SK-N-SH (cell line): Measurements from ENCODE around the gene STX1A. TPM values are rescaled to one million over a fixed set of nuclear protein-coding genes. Genes with fewer than 3 reads are reported as not detected.

Experiments
- CTCF ChIA-PET: fragments of 300-600, 350-600 bp; formaldehyde crosslinking; extraction: SDS; loops from one replicate; lab custom pipeline; 2021; lab: Yijun Ruan, JAX
- POLR2A ChIA-PET: fragments of 350-600 bp; sonication (Branson Sonifier 250); formaldehyde crosslinking; extraction: SDS; loops from one replicate; lab custom pipeline; 2020; ENCODE audit warnings: antibody characterized with exemption, inconsistent platforms; lab: Yijun Ruan, JAX
- DNase-seq: peaks from one replicate; pipeline ENCODE4 v3.0.0; 2012
- H2AFZ ChIP-seq: fragments of 200-600 bp; sonication (generic); 2 replicates; pipeline ENCODE4 v1.8.1; 2016; ENCODE audit warnings: antibody characterized with exemption, mild to moderate bottlenecking, low read depth
- H3F3A ChIP-seq: fragments of 200-600 bp; sonication (generic); replicated peaks from 2 replicates; pipeline ENCODE3; 2016; ENCODE audit warnings: antibody characterized with exemption, mild to moderate bottlenecking; ENCODE audit not compliant: insufficient read depth
- H3K27ac ChIP-seq, 2 experiments: fragments of 200-500 bp in 1 of 2; fragments of 200-600 bp in 1 of 2; sonication (Bioruptor generic) in 1 of 2; sonication (generic), shearing (Covaris generic) in 1 of 2; 2 replicates each; pipeline versions ENCODE4 v1.5.1 to v1.6.1; 2014 to 2016; ENCODE audit warnings: low read depth in 2 of 2, inconsistent platforms in 1 of 2, low read length in 1 of 2, mild to moderate bottlenecking in 1 of 2, mixed read lengths in 1 of 2
- H3K27me3 ChIP-seq: fragments of 200-600 bp; sonication (generic), shearing (Covaris generic); 2 replicates; pipeline ENCODE4 v1.6.1; 2016; ENCODE audit warnings: mixed run types; ENCODE audit not compliant: insufficient read depth
- H3K36me3 ChIP-seq, 2 experiments: fragments of 200-500 bp in 1 of 2; fragments of 200-600 bp in 1 of 2; sonication (Bioruptor generic) in 1 of 2; sonication (generic) in 1 of 2; replicated peaks in 1 of 2; 2 replicates each; pipeline versions ENCODE3 to v1.5.1; 2014 to 2016; ENCODE audit warnings: low read length in 1 of 2, mild to moderate bottlenecking in 1 of 2; ENCODE audit not compliant: insufficient read depth in 2 of 2, control insufficient read depth in 1 of 2
- H3K4me1 ChIP-seq, 2 experiments: fragments of 200-500 bp in 1 of 2; fragments of 200-600 bp in 1 of 2; sonication (Bioruptor generic) in 1 of 2; sonication (generic), shearing (Covaris generic) in 1 of 2; 2 replicates each; pipeline versions ENCODE4 v1.5.1 to v1.6.1; 2014 to 2016; ENCODE audit warnings: low read depth in 1 of 2, low read length in 1 of 2, mixed run types in 1 of 2; ENCODE audit not compliant: insufficient read depth in 2 of 2, control insufficient read depth in 1 of 2
- H3K4me2 ChIP-seq: fragments of 200-600 bp; sonication (generic), shearing (Covaris generic); 2 replicates; pipeline ENCODE4 v1.6.1; 2017; ENCODE audit warnings: mixed run types
- H3K4me3 ChIP-seq, 2 experiments: fragments of 200-500 bp in 1 of 2; fragments of 200-600 bp in 1 of 2; sonication (Bioruptor generic) in 1 of 2; sonication (generic), shearing (Covaris generic) in 1 of 2; 2 replicates each; pipeline versions ENCODE4 v1.5.1 to v1.8.1; 2014 to 2016; ENCODE audit warnings: low read depth in 2 of 2, inconsistent platforms in 1 of 2, low read length in 1 of 2, mild to moderate bottlenecking in 1 of 2, mixed read lengths in 1 of 2, moderate library complexity in 1 of 2
- H3K79me2 ChIP-seq: fragments of 200-600 bp; sonication (generic); 2 replicates; pipeline ENCODE4 v1.8.1; 2017; ENCODE audit warnings: mild to moderate bottlenecking; ENCODE audit not compliant: insufficient read depth
- H3K9ac ChIP-seq: fragments of 200-600 bp; sonication (generic); 2 replicates; pipeline ENCODE4 v1.6.1; 2017; ENCODE audit warnings: mixed run types
- H3K9me2 ChIP-seq: fragments of 200-600 bp; sonication (generic); 2 replicates; pipeline ENCODE4 v1.6.1; 2017; ENCODE audit warnings: mixed run types
- H3K9me3 ChIP-seq: fragments of 200-600 bp; sonication (generic); 2 replicates; pipeline ENCODE4 v1.6.1; 2017; ENCODE audit warnings: mixed run types, mild to moderate bottlenecking, moderate library complexity
- H4K20me1 ChIP-seq: fragments of 200-600 bp; sonication (generic); 2 replicates; pipeline ENCODE4 v1.6.1; 2017; ENCODE audit warnings: mild to moderate bottlenecking, mixed run types; ENCODE audit not compliant: insufficient read depth
- ELF1 ChIP-seq: IDR thresholded peaks from 2 replicates; pipeline ENCODE4 v1.4.0; 2012
- FOXJ3 ChIP-seq: sonication (generic); formaldehyde crosslinking; IDR thresholded peaks from 2 replicates; pipeline ENCODE4 v1.5.1; 2020; ENCODE audit warnings: mild to moderate bottlenecking, missing genetic modification reagents
- FOXM1 ChIP-seq: IDR thresholded peaks from 2 replicates; pipeline ENCODE4 v1.4.0; 2012; ENCODE audit warnings: low read depth, mild to moderate bottlenecking
- NFIC ChIP-seq: IDR thresholded peaks from 2 replicates; pipeline ENCODE4 v1.4.0; 2012; ENCODE audit warnings: borderline replicate concordance
- RAD21 ChIP-seq: IDR thresholded peaks from 2 replicates; pipeline ENCODE4 v1.6.1; 2012; ENCODE audit warnings: mild to moderate bottlenecking, low read length
- RCOR1 ChIP-seq: fragments of 150-350 bp; IDR thresholded peaks from 2 replicates; pipeline ENCODE4 v1.6.1; 2017; ENCODE audit warnings: antibody characterized with exemption, low read length
- RXRA ChIP-seq: IDR thresholded peaks from 2 replicates; pipeline ENCODE4 v1.4.0; 2012; ENCODE audit warnings: low read depth, mild to moderate bottlenecking, borderline replicate concordance
- SMC3 ChIP-seq: IDR thresholded peaks from 2 replicates; pipeline ENCODE4 v1.6.1; 2012; ENCODE audit warnings: low read depth, low read length, improper control_type of control experiment
- WGBS: methylation state at CpG from one replicate; pipeline ENCODE4 v1.1.6; 2017; ENCODE audit warnings: low lambda C conversion rate; 5-methylcytosine and 5-hydroxymethylcytosine counted together
- polyA plus RNA-seq, 3 experiments: library from polyadenylated mRNA; depleted of rRNA; stranded (reverse); fragments of >200 nt; gene quantifications; 2 replicates each; pipeline ENCODE4 v1.2.3, GENCODE V29; 2012
- small RNA-seq, 7 experiments: library from RNA; depleted of rRNA; stranded (forward); fragments of <200 nt; gene quantifications; one replicate each; pipeline ENCODE3, GENCODE V24; 2012
- TF ChIP-seq, protein P1 (sequence below): IDR thresholded peaks from 2 replicates; pipeline ENCODE4 v1.6.1; 2012; ENCODE audit warnings: mild to moderate bottlenecking, low read depth, low read length, moderate library complexity
- TF ChIP-seq, protein P2 (sequence below): fragments of 150-350 bp; IDR thresholded peaks from 2 replicates; pipeline ENCODE4 v1.6.1; 2016; ENCODE audit warnings: mild to moderate bottlenecking, low read depth, low read length
- TF ChIP-seq, protein P3 (sequence below): IDR thresholded peaks from 2 replicates; pipeline ENCODE4 v1.4.0; 2012; ENCODE audit warnings: low read depth, borderline replicate concordance

The STX1A gene
- polyA plus RNA-seq, 1 of the 3 experiments (the other 2 are of a cell fraction): 91.1 TPM

DNA sequence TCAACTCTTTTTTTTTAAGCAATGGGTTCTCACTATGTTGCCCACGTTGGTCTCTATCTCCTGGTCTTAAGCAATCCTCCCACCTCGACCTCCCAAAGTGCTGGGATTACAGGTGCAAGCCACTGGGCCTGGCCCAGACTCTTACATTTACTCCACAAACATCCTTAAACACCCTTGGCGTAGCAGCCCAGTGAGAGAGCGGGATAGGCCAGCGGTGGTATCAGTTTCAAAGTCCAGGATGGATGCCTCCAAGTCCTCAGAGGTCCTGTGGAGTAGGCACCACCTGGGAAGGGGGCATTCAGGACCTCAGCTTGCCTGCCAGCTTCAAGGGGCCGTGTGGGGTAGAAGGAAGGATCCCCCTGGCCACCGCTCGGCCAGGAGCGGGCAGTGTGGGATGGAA, 69.9 kb downstream of the STX1A start:
- H3K79me2 ChIP-seq: no peaks in the 10 kb centered on the region
- H3K9me2 ChIP-seq: no peaks in the 10 kb centered on the region
- 50% methylated on average over 9 of the region's 9 CpGs for WGBS
- no peak for TF ChIP-seq NFIC
- TF ChIP-seq ELF1: no peak
- TF ChIP-seq, protein P1, sequence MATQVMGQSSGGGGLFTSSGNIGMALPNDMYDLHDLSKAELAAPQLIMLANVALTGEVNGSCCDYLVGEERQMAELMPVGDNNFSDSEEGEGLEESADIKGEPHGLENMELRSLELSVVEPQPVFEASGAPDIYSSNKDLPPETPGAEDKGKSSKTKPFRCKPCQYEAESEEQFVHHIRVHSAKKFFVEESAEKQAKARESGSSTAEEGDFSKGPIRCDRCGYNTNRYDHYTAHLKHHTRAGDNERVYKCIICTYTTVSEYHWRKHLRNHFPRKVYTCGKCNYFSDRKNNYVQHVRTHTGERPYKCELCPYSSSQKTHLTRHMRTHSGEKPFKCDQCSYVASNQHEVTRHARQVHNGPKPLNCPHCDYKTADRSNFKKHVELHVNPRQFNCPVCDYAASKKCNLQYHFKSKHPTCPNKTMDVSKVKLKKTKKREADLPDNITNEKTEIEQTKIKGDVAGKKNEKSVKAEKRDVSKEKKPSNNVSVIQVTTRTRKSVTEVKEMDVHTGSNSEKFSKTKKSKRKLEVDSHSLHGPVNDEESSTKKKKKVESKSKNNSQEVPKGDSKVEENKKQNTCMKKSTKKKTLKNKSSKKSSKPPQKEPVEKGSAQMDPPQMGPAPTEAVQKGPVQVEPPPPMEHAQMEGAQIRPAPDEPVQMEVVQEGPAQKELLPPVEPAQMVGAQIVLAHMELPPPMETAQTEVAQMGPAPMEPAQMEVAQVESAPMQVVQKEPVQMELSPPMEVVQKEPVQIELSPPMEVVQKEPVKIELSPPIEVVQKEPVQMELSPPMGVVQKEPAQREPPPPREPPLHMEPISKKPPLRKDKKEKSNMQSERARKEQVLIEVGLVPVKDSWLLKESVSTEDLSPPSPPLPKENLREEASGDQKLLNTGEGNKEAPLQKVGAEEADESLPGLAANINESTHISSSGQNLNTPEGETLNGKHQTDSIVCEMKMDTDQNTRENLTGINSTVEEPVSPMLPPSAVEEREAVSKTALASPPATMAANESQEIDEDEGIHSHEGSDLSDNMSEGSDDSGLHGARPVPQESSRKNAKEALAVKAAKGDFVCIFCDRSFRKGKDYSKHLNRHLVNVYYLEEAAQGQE: no peak
- TF ChIP-seq SMC3: no peak
- TF ChIP-seq, protein P2, sequence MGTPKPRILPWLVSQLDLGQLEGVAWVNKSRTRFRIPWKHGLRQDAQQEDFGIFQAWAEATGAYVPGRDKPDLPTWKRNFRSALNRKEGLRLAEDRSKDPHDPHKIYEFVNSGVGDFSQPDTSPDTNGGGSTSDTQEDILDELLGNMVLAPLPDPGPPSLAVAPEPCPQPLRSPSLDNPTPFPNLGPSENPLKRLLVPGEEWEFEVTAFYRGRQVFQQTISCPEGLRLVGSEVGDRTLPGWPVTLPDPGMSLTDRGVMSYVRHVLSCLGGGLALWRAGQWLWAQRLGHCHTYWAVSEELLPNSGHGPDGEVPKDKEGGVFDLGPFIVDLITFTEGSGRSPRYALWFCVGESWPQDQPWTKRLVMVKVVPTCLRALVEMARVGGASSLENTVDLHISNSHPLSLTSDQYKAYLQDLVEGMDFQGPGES: no peak
- no peak for TF ChIP-seq FOXJ3 (CRISPR knock-in tag)
- TF ChIP-seq RAD21: no peak
- TF ChIP-seq RXRA: no peak
- no peak for TF ChIP-seq RCOR1
- TF ChIP-seq, protein P3, sequence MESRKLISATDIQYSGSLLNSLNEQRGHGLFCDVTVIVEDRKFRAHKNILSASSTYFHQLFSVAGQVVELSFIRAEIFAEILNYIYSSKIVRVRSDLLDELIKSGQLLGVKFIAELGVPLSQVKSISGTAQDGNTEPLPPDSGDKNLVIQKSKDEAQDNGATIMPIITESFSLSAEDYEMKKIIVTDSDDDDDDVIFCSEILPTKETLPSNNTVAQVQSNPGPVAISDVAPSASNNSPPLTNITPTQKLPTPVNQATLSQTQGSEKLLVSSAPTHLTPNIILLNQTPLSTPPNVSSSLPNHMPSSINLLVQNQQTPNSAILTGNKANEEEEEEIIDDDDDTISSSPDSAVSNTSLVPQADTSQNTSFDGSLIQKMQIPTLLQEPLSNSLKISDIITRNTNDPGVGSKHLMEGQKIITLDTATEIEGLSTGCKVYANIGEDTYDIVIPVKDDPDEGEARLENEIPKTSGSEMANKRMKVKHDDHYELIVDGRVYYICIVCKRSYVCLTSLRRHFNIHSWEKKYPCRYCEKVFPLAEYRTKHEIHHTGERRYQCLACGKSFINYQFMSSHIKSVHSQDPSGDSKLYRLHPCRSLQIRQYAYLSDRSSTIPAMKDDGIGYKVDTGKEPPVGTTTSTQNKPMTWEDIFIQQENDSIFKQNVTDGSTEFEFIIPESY: no peak
- no peak for TF ChIP-seq FOXM1
- TF ChIP-seq, all 33 proteins: peak for 0
- Histone ChIP-seq H3K36me3 (no peaks in the 10 kb centered on the region), H3K4me1 (peaks cover 0 to 2% of the 10 kb centered on the region in 2 experiments; a peak in 1 of 4 replicates), H3F3A (peaks cover 13% of the 10 kb centered on the region), H3K4me2 (no peak overlapping the region), H3K4me3 (no peak overlapping the region), H4K20me1 (no peaks in the 10 kb centered on the region), H3K27me3 (peaks cover 87% of the 10 kb centered on the region), H3K27ac (no peak overlapping the region), H3K9ac (no peak overlapping the region), H3K9me3 (no peaks in the 10 kb centered on the region), H2AFZ (no peak overlapping the region)
- no peak for DNase-seq
- ChIA-PET POLR2A (no interaction called here), CTCF (interaction anchor here (1.2 to 1.5 kb wide), 2 partner anchors 43 to 53 kb away, joined by 3 to 6 read pairs; no protein-coding TSS in a partner anchor)

Small RNAs within 50 kb of the gene (small RNA-seq; reads per million reads assigned to genes)
- 0 to 8.7 (median 0.59) reads per million in 7 experiments for gene MIR4284
- gene RN7SL265P: 0 reads per million in 7 experiments

Other genes with a start within 250 kb of the STX1A start
- gene BAZ1B, start 197.4 kb downstream of the STX1A start, polyA plus RNA-seq (2012; rRNA removed): 19.7 and 20.9 TPM in 2 replicates
- gene BCL7B, start 162.0 kb downstream of the STX1A start, polyA plus RNA-seq (2012; rRNA removed): 107 and 114 TPM in 2 replicates
- 45.5 and 63.6 TPM in 2 replicates for gene TBL2, start 141.1 kb downstream of the STX1A start, polyA plus RNA-seq (2012; rRNA removed)
- gene MLXIPL, start 95.1 kb downstream of the STX1A start, polyA plus RNA-seq (2012; rRNA removed): 0.21 and 0.32 TPM in 2 replicates
- gene VPS37D, start 51.8 kb downstream of the STX1A start, polyA plus RNA-seq (2012; rRNA removed): 5.7 and 7.4 TPM in 2 replicates
- 10.6 and 11.0 TPM in 2 replicates for gene DNAJC30, start 36.2 kb downstream of the STX1A start, polyA plus RNA-seq (2012; rRNA removed)
- 174 and 206 TPM in 2 replicates for gene BUD23, start 36.1 kb downstream of the STX1A start, polyA plus RNA-seq (2012; rRNA removed)
- gene ABHD11, start 19.1 kb upstream of the STX1A start, polyA plus RNA-seq (2012; rRNA removed): 29.9 and 33.7 TPM in 2 replicates
- 0.05 and 0.08 TPM in 2 replicates for gene CLDN3, start 50.6 kb upstream of the STX1A start, polyA plus RNA-seq (2012; rRNA removed)
- gene CLDN4, start 111.3 kb upstream of the STX1A start, polyA plus RNA-seq (2012; rRNA removed): 4.6 and 5.9 TPM in 2 replicates
- gene METTL27, start 122.8 kb upstream of the STX1A start, polyA plus RNA-seq (2012; rRNA removed): 2.9 and 3.1 TPM in 2 replicates
- 0.71 and 0.96 TPM in 2 replicates for gene TMEM270, start 141.5 kb upstream of the STX1A start, polyA plus RNA-seq (2012; rRNA removed)